Ishikawa (cell line): Measurements from ENCODE around the gene MEIS1.

Source experiments
- CEBPB ChIP-seq: IDR thresholded peaks from 2 replicates; pipeline ENCODE4 v1.6.1; 2012
- CREB1 ChIP-seq: IDR thresholded peaks from 2 replicates; pipeline ENCODE4 v1.6.1; 2012; ENCODE audit warnings: low read depth
- EGR1 ChIP-seq: IDR thresholded peaks from 2 replicates; pipeline ENCODE4 v1.6.1; 2012
- EP300 ChIP-seq: IDR thresholded peaks from 2 replicates; pipeline ENCODE4 v1.6.1; 2012; ENCODE audit warnings: borderline replicate concordance
- FOXM1 ChIP-seq: IDR thresholded peaks from 2 replicates; pipeline ENCODE4 v1.6.1; 2012; ENCODE audit warnings: low read depth, borderline replicate concordance
- NFIC ChIP-seq: IDR thresholded peaks from 2 replicates; pipeline ENCODE4 v1.6.1; 2012
- RAD21 ChIP-seq: IDR thresholded peaks from 2 replicates; pipeline ENCODE4 v1.6.1; 2012; ENCODE audit warnings: low read depth
- TAF1 ChIP-seq: IDR thresholded peaks from 2 replicates; pipeline ENCODE4 v1.6.1; 2012; ENCODE audit warnings: low read depth, mild to moderate bottlenecking
- TCF12 ChIP-seq: IDR thresholded peaks from 2 replicates; pipeline ENCODE4 v1.6.1; 2012; ENCODE audit warnings: low read depth
- TEAD4 ChIP-seq: IDR thresholded peaks from 2 replicates; pipeline ENCODE4 v1.6.1; 2012
- USF1 ChIP-seq: IDR thresholded peaks from 2 replicates; pipeline ENCODE4 v1.6.1; 2012
- YY1 ChIP-seq: IDR thresholded peaks from 2 replicates; pipeline ENCODE4 v1.6.1; 2012; ENCODE audit warnings: low read depth
- ZBTB7A ChIP-seq: IDR thresholded peaks from 2 replicates; pipeline ENCODE4 v1.6.1; 2012; ENCODE audit warnings: low read depth
- TF ChIP-seq, protein P1 (sequence below): IDR thresholded peaks from 2 replicates; pipeline ENCODE4 v1.6.1; 2012; ENCODE audit warnings: low read depth, mild to moderate bottlenecking
- TF ChIP-seq, protein P2 (sequence below): IDR thresholded peaks from 2 replicates; pipeline ENCODE4 v1.6.1; 2012

MEIS1 gene

DNA sequence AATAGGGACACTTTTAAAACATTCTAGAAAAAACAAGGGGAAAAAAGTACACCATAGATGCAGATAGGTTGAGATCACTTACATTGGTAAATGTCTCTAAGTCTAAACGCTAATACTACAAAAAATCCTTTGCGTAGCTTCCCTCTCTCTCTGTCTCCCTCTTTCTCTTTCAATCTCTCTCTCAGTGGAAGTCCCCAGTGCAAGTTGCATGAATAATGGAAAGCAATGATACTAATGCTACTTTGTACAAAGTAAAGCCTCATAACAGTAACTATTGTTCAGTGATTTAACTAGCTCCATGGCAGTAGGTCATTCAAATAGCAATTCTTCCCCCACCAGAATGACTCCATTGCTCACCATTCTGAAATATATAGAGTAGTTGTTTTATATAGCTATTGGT lies 12.8 kb downstream of the MEIS1 start:
- TF ChIP-seq EP300 (no peak), RAD21 (no peak), NFIC (no peak), ZBTB7A (no peak), FOXM1 (no peak), TEAD4 (no peak), CREB1 (no peak), YY1 (no peak), EGR1 (no peak)
- TF ChIP-seq, protein P1, sequence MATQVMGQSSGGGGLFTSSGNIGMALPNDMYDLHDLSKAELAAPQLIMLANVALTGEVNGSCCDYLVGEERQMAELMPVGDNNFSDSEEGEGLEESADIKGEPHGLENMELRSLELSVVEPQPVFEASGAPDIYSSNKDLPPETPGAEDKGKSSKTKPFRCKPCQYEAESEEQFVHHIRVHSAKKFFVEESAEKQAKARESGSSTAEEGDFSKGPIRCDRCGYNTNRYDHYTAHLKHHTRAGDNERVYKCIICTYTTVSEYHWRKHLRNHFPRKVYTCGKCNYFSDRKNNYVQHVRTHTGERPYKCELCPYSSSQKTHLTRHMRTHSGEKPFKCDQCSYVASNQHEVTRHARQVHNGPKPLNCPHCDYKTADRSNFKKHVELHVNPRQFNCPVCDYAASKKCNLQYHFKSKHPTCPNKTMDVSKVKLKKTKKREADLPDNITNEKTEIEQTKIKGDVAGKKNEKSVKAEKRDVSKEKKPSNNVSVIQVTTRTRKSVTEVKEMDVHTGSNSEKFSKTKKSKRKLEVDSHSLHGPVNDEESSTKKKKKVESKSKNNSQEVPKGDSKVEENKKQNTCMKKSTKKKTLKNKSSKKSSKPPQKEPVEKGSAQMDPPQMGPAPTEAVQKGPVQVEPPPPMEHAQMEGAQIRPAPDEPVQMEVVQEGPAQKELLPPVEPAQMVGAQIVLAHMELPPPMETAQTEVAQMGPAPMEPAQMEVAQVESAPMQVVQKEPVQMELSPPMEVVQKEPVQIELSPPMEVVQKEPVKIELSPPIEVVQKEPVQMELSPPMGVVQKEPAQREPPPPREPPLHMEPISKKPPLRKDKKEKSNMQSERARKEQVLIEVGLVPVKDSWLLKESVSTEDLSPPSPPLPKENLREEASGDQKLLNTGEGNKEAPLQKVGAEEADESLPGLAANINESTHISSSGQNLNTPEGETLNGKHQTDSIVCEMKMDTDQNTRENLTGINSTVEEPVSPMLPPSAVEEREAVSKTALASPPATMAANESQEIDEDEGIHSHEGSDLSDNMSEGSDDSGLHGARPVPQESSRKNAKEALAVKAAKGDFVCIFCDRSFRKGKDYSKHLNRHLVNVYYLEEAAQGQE: no peak

DNA sequence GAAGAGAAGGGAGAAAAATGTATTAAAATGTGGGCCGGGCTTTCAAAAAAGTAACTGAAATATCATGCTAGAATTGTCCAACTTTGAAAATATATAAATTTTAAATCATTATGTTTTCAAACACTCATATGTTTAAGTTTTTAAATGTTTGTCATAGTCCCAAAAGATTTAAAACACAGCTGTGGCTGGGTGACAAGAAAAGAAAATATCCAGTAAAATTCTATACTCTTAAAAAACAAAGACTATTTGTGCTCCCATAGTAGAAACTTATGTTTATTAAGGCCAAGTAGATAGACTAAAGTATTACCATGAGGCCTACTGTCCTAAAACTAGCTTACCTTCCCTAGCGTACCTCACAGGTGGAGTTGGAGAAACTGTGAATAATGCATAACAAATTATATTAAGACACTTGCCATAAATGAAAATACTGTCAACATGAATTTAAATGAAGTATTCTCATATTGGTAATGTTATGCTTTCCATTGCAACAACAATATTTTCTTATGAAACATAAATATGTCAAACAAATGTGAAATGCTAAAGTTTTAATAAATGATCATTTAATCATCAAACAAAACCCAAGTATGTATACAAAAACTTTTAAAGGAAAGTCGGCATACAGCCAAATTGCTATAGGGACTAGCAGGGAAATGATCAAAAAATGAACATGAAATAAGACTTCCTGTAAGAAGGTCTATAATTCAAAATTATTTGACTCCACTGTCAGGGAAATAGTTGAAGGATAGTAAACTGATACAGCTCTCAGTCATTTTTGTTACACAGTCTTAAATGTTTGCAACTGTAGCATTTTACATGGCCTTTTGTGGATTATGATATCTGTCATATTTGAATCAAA lies 13.4 kb downstream of the MEIS1 start:
- TF ChIP-seq, protein P2, sequence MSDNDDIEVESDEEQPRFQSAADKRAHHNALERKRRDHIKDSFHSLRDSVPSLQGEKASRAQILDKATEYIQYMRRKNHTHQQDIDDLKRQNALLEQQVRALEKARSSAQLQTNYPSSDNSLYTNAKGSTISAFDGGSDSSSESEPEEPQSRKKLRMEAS: no peak
- TF ChIP-seq RAD21: no peak
- peak; percentile 64 for TF ChIP-seq NFIC
- peak; percentile 34 for TF ChIP-seq TEAD4
- no peak for TF ChIP-seq YY1
- TF ChIP-seq EP300: peak; percentile 73
- TF ChIP-seq CEBPB: no peak
- no peak for TF ChIP-seq USF1
- TF ChIP-seq EGR1: no peak
- TF ChIP-seq, protein P1: no peak
- TF ChIP-seq CREB1: no peak
- no peak for TF ChIP-seq ZBTB7A
- TF ChIP-seq FOXM1: peak; percentile 79
- no peak for TF ChIP-seq TCF12
- no peak for TF ChIP-seq TAF1

- TF ChIP-seq CREB1: no peak
- no peak for TF ChIP-seq YY1
- TF ChIP-seq NFIC: no peak
Measured at GRCh38 chr2:66452214-66452613, 17.3 kb downstream of the MEIS1 start.

GRCh38 chr2:66452917-66453316 lies 18.0 kb downstream of the MEIS1 start:
- TF ChIP-seq RAD21: no peak
- TF ChIP-seq CEBPB: peak; percentile 87
- peak; percentile 36; the same call in 1 of the 2 replicates for TF ChIP-seq EP300

DNA sequence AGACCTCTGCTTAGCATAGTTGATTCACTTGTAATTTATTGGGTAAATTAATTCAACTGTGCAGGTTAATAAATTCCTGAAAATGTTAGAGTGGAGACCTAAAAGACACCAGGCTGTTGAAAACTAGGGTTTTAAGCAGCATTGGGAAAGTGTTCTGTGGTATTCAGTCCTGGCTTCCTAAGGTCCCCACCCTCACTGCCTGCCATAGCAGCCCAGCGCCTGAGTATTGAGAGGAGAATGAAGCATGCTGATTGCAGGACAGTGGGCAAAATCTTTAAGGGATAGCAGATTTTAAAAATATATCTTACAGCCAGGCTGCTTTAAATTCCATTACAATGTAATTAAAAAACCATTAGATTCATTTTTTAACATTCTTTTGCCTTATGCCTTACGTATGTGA lies 20.6 kb downstream of the MEIS1 start:
- TF ChIP-seq EGR1: no peak
- no peak for TF ChIP-seq CEBPB
- TF ChIP-seq USF1: no peak
- no peak for TF ChIP-seq YY1
- TF ChIP-seq TCF12: no peak
- TF ChIP-seq EP300: no peak
- TF ChIP-seq RAD21: no peak
- TF ChIP-seq CREB1: no peak
- no peak for TF ChIP-seq TAF1
- TF ChIP-seq ZBTB7A: no peak
- no peak for TF ChIP-seq TEAD4

DNA sequence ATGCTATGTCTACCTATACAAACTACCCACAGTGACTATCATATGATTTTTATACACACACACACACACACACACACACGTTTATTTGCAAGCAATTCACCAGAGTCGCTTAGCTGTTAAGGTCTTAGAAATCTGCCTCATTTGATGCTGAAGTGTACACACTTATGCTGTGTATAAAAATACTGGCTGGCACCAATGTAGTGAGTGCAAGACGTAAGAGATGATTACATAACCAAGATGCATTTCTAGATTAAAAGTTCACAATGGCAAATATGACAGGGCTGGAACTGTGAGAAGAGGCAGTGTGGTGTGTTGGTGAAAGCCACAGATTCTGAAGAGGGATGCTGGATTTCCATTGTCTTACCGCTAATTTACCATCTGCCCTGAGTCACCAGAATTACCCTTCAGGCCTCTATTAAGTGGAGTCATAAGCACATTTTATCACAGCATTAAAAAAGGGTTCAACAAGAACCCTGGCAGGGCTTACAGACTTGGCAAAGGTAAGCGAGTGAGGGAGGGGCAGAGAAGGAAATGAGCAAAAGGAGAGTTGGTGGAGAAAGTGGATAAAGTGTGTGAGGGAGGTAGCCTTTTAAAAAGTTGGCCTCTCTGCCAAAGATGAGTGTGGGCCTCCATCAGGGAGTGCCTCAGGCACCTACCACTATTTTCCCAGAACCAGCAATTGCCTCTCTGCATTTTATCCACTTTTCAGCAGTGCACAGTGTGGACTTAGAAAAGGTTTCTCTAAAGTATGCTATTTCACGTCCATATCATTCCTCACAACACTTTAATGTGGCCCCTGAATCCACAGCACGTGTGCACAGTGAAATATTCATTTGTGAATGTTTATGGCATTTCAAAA lies 21.5 kb downstream of the MEIS1 start:
- no peak for TF ChIP-seq FOXM1
- TF ChIP-seq, protein P2: no peak
